Measurements from ENCODE around the gene JPT1.

JPT1 gene

GRCh38 chr17:75093548-75094158, 60.7 kb downstream of the JPT1 start:
- Histone ChIP-seq H3K79me2 (ENCODE audit: insufficient read depth, low read length) (no peaks in the 10 kb centered on the region), H3K9ac (ENCODE audit: low read depth, low read length) (no peak overlapping the region), H2AFZ (ENCODE audit: low read depth, low read length) (no peak overlapping the region), H3K9me3 (ENCODE audit: insufficient read depth, low read length, severe bottlenecking) (no peaks in the 10 kb centered on the region), H4K20me1 (ENCODE audit: insufficient read depth, low read length) (no peaks in the 10 kb centered on the region), H3K27ac (ENCODE audit: low read length) (no peak overlapping the region), H3K4me2 (ENCODE audit: insufficient read depth, low read length) (no peak overlapping the region), H3K36me3 (ENCODE audit: insufficient read depth, low read length) (no peaks in the 10 kb centered on the region), H3K4me1 (ENCODE audit: insufficient read depth, low read length) (peaks cover 6% of the 10 kb centered on the region), H3K27me3 (ENCODE audit: insufficient read depth, low read length, poor library complexity) (no peaks in the 10 kb centered on the region), H3K4me3 (ENCODE audit: low read depth in 1 of 2, low read length in 2 of 2) (no peak overlapping the region)
- DNase-seq (no peak), ATAC-seq (ENCODE audit: insufficient read depth, low read depth) (no peak)
- TF ChIP-seq CTCF (IDR thresholded peaks at IDR 0.05; ENCODE audit: borderline replicate concordance, extremely low read depth, low read length, poor library complexity, severe bottlenecking) (no peak), EZH2 (IDR thresholded peaks at IDR 0.05; ENCODE audit: borderline replicate concordance, low read depth, low read length, severe bottlenecking) (no peak)

- no peaks in the 10 kb centered on the region for H3K36me3 ChIP-seq (ENCODE audit: insufficient read depth, low read length)
- no peak for TF ChIP-seq CTCF (IDR thresholded peaks at IDR 0.05; ENCODE audit: borderline replicate concordance, extremely low read depth, low read length, poor library complexity, severe bottlenecking)
- TF ChIP-seq EZH2 (IDR thresholded peaks at IDR 0.05; ENCODE audit: borderline replicate concordance, low read depth, low read length, severe bottlenecking): no peak
- no peak overlapping the region for H3K4me2 ChIP-seq (ENCODE audit: insufficient read depth, low read length)
- H3K9me3 ChIP-seq (ENCODE audit: insufficient read depth, low read length, severe bottlenecking): no peaks in the 10 kb centered on the region
- H4K20me1 ChIP-seq (ENCODE audit: insufficient read depth, low read length): no peaks in the 10 kb centered on the region
- H3K27me3 ChIP-seq (ENCODE audit: insufficient read depth, low read length, poor library complexity): no peaks in the 10 kb centered on the region
- no peak overlapping the region for H2AFZ ChIP-seq (ENCODE audit: low read depth, low read length)
- peaks cover 22% of the 10 kb centered on the region for H3K4me1 ChIP-seq (ENCODE audit: insufficient read depth, low read length)
- no peak overlapping the region for H3K9ac ChIP-seq (ENCODE audit: low read depth, low read length)
- ATAC-seq (ENCODE audit: insufficient read depth, low read depth) (no peak), DNase-seq (no peak)
- H3K4me3 ChIP-seq (ENCODE audit: low read depth in 1 of 2, low read length in 2 of 2): no peak overlapping the region
- no peak overlapping the region for H3K27ac ChIP-seq (ENCODE audit: low read length)
- H3K79me2 ChIP-seq (ENCODE audit: insufficient read depth, low read length): no peaks in the 10 kb centered on the region
Measured at GRCh38 chr17:75091855-75092327, 62.4 kb downstream of the JPT1 start.

GRCh38 chr17:75090871-75091854, 63.1 kb downstream of the JPT1 start:
- DNase-seq: no peak
- ATAC-seq (ENCODE audit: insufficient read depth, low read depth): no peak
- no peaks in the 10 kb centered on the region for H3K79me2 ChIP-seq (ENCODE audit: insufficient read depth, low read length)

More at GRCh38 chr17:75090871-75091854, 63.1 kb downstream of the JPT1 start:
- H3K4me2 ChIP-seq (ENCODE audit: insufficient read depth, low read length): no peak overlapping the region
- no peak overlapping the region for H3K9ac ChIP-seq (ENCODE audit: low read depth, low read length)
- no peak overlapping the region for H3K4me3 ChIP-seq (ENCODE audit: low read depth in 1 of 2, low read length in 2 of 2)
- no peaks in the 10 kb centered on the region for H3K27me3 ChIP-seq (ENCODE audit: insufficient read depth, low read length, poor library complexity)
- no peak overlapping the region for H3K27ac ChIP-seq (ENCODE audit: low read length)
- no peaks in the 10 kb centered on the region for H3K9me3 ChIP-seq (ENCODE audit: insufficient read depth, low read length, severe bottlenecking)
- H4K20me1 ChIP-seq (ENCODE audit: insufficient read depth, low read length): no peaks in the 10 kb centered on the region
- peaks cover 25% of the 10 kb centered on the region for H3K4me1 ChIP-seq (ENCODE audit: insufficient read depth, low read length)
- H2AFZ ChIP-seq (ENCODE audit: low read depth, low read length): no peak overlapping the region
- H3K36me3 ChIP-seq (ENCODE audit: insufficient read depth, low read length): no peaks in the 10 kb centered on the region
- TF ChIP-seq CTCF (IDR thresholded peaks at IDR 0.05; ENCODE audit: borderline replicate concordance, extremely low read depth, low read length, poor library complexity, severe bottlenecking) (no peak), EZH2 (IDR thresholded peaks at IDR 0.05; ENCODE audit: borderline replicate concordance, low read depth, low read length, severe bottlenecking) (no peak)
